Thyroid gland (tissue), 4 donors: ENCODE measurements around the gene UBE2D1.

Experiments used
- CTCF ChIP-seq, 6 experiments: fragments of 200-600 bp in 3 of 6; fragments of 450-650 bp in 3 of 6; sonication (generic) in 3 of 6; IDR thresholded peaks; one replicate each; pipeline ENCODE4 v1.5.1; 2016 to 2019; ENCODE audit warnings: antibody characterized with exemption in 6 of 6, mild to moderate bottlenecking in 2 of 6, inconsistent platforms in 1 of 6, moderate library complexity in 1 of 6
- POLR2A ChIP-seq, 2 donors: fragments of 450-650 bp; IDR thresholded peaks; one replicate each; pipeline ENCODE4 v1.6.1; 2017; ENCODE audit warnings: antibody characterized with exemption in 2 of 2, mild to moderate bottlenecking in 2 of 2, moderate library complexity in 1 of 2

DNA sequence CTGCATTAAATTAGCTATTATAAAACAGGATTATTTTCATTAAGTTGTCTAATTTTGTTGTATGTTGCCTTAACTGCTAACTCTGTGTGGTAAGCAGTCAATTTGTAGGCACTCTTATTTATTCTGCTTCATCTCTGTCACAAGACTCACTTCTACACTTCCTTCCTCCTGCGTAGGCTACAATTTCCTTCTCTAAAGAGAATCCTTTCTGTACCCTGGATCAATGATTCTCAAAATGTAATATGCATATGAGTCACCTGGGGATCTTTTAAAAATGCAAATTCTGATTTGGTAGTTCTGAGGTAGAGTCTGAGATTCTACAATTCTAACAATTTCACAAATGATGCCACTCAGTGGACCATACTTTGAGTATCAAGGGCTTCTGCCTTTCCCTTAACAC is 4.4 kb upstream of the UBE2D1 start:
- TF ChIP-seq CTCF (IDR thresholded peaks at IDR 0.05) (no peak), POLR2A (IDR thresholded peaks at IDR 0.05) (no peak)
